ENCODE results near the gene PER2. TPM values are rescaled to one million over a fixed set of nuclear protein-coding genes. Genes with fewer than 3 reads are reported as not detected.
A peak's percentile ranks its signal among the peaks of the same experiment; 100 is the strongest.

The PER2 gene
- total and polyA plus RNA-seq, 10 of the 15 experiments (the other 5 are each of a cell fraction or from before 2014, with no cell fraction given): 1.5 to 15.1 (median 4.6) TPM

DNA sequence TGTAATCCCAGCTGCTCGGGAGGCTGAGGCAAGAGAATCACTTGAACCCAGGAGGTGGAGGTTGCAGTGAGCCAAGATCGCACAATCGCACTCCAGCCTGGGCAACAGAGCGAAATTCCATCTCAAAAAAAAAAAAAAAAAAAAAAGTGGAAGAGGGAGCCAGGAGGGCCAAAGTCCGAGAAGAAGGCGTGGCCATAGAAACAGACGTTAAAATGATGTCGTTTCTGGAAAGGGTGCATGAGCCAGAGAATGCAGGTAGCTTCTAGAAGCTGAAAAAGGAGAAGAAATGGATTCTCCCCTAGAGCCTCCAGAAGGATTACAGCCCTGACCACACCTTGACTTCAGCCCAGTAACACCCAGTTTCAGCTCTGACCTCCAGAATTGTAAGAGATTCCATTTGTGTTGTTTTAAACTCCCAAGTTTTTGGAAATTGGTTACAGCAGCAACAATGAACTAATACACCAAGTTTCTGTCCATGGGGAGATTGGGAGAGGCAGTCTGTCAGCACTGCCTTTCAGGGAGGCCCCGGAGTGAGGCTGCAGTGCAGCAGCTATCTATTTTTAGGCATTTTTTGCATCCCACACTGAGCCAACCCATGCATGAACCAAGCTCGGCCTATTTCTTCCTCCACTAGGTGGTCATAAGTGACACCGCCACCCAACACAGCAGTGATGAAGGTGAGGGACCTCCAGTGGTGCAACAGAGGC, 17.7 kb upstream of the PER2 start:
- ATAC-seq (no peak; the same call in 2 of the 3 replicates), FAIRE-seq (no peak), DNase-seq (ENCODE audit: low read depth, low spot score) (no peak)
- ChIA-PET RAD21 (ENCODE audit: unreplicated experiment) (interaction anchor here (0.8 to 1.4 kb wide), 2 partner anchors 18 to 43 kb away, joined by 3 read pairs; partner anchors contain the start of gene PER2), CTCF (no interaction called here), POLR2A (no interaction called here), SMC1A (ENCODE audit: uncharacterized antibody, unreplicated experiment) (no interaction called here)
- no peak overlapping the region for H3K27ac ChIP-seq (ENCODE audit: control insufficient read depth, insufficient read depth)
- peaks cover 4% of the 10 kb centered on the region for H3K4me1 ChIP-seq (ENCODE audit: control insufficient read depth, insufficient read depth, low read length)
- no peaks in the 10 kb centered on the region for H3K9me3 ChIP-seq (replicated peaks; ENCODE audit: control insufficient read depth, insufficient read depth, low read length)
- no peaks in the 10 kb centered on the region; a peak in 1 of 4 replicates for H3K27me3 ChIP-seq (replicated peaks in 1 of 2; ENCODE audit: control insufficient read depth in 2 of 2, insufficient read depth in 2 of 2, low read length in 1 of 2)
- H3K9ac ChIP-seq (ENCODE audit: control insufficient read depth, insufficient read depth, low read length): no peak overlapping the region
- H3K36me3 ChIP-seq (ENCODE audit: control insufficient read depth in 2 of 2, insufficient read depth in 2 of 2, low read length in 1 of 2): no peaks in the 10 kb centered on the region
- H3K79me2 ChIP-seq (ENCODE audit: control insufficient read depth, insufficient read depth, low read length): no peaks in the 10 kb centered on the region
- intact Hi-C loops (cut with micrococcal nuclease; ENCODE audit: unreplicated experiment) (no loop called here), in situ Hi-C loops (cut with MboI) (no loop called here)
- BruUV-seq (replicated peaks): no TSS peak
- H2AFZ ChIP-seq (ENCODE audit: control insufficient read depth, low read depth, low read length): 0 out of 2 replicates have a peak overlapping the region, but pooled peaks have one; percentile 17
- no peaks in the 10 kb centered on the region for H4K20me1 ChIP-seq (ENCODE audit: control insufficient read depth, insufficient read depth)
- H3K4me3 ChIP-seq: no peak overlapping the region
- H3K4me2 ChIP-seq (ENCODE audit: control insufficient read depth, insufficient read depth): peak overlapping the region; percentile 48
- 37% methylated on average over 9 of the region's 11 CpGs for WGBS (ENCODE audit: insufficient coverage, insufficient replicate concordance, low lambda C conversion rate, missing lambda C conversion rate)
- TF ChIP-seq RFX5 (IDR thresholded peaks at IDR 0.05; ENCODE audit: low read depth, low read length): no peak
- TF ChIP-seq TCF7 (IDR thresholded peaks at IDR 0.05; ENCODE audit: borderline replicate concordance): no peak
- TF ChIP-seq SUPT20H (IDR thresholded peaks at IDR 0.05; ENCODE audit: borderline replicate concordance, control insufficient read depth, low read depth, low read length): no peak

DNA sequence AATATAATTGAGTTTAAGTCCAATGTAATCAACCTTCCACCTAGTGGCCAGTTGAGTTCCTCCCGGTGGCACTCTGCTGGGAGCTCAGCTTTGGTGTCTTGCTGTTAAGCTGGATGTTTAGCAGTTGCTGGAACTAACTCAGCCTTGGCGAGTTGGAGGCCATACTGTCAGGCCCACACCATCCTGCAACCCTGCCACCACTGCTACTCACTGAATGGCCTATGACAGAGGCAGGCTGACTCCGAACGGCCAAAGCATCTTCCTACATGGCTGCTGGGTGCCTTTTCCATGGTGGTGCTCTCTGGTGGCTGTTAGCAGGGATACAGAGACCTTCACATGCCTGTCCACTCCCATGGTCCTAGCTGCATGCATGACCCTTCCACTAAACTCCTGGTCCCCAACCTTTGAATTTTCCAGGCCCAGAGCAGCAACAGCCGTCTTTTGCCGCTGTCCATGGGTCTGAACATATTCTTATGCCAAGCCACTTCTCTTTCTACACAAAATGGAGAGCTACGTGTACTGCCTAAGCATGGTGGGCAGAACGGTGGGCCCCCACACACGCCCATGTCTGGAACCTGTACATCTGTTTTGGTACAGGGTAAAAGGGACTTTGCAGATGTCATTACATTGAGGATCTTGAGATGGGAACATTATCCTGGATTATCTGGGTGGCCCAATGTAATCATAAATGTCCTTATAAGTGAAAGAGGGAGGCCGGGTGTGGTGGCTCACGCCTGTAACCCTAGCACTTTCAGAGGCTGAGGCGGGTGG, 16.9 kb upstream of the PER2 start:
- ChIA-PET RAD21 (ENCODE audit: unreplicated experiment) (interaction anchor here (1.4 kb wide), 1 partner anchor 42 kb away, joined by 3 read pairs; no protein-coding TSS in a partner anchor), SMC1A (ENCODE audit: uncharacterized antibody, unreplicated experiment) (interaction anchor here (1.4 kb wide), 1 partner anchor 42 kb away, joined by 3 read pairs; no protein-coding TSS in a partner anchor), CTCF (interaction anchor here (1.1 to 2.0 kb wide), 2 partner anchors 16 to 42 kb away, joined by 4 to 5 read pairs; no protein-coding TSS in a partner anchor), POLR2A (no interaction called here)
- 61% methylated on average over 12 of the region's 12 CpGs for WGBS (ENCODE audit: insufficient coverage, insufficient replicate concordance, low lambda C conversion rate, missing lambda C conversion rate)
- no peaks in the 10 kb centered on the region; a peak in 1 of 4 replicates for H3K27me3 ChIP-seq (replicated peaks in 1 of 2; ENCODE audit: control insufficient read depth in 2 of 2, insufficient read depth in 2 of 2, low read length in 1 of 2)
- H3K27ac ChIP-seq (ENCODE audit: control insufficient read depth, insufficient read depth): no peak overlapping the region
- no peak overlapping the region for H2AFZ ChIP-seq (ENCODE audit: control insufficient read depth, low read depth, low read length)
- peaks cover 4% of the 10 kb centered on the region for H3K4me1 ChIP-seq (ENCODE audit: control insufficient read depth, insufficient read depth, low read length)
- intact Hi-C loops (cut with micrococcal nuclease; ENCODE audit: unreplicated experiment) (no loop called here), in situ Hi-C loops (cut with MboI) (no loop called here)
- ATAC-seq: peak; percentile 62
- no peaks in the 10 kb centered on the region for H3K9me3 ChIP-seq (replicated peaks; ENCODE audit: control insufficient read depth, insufficient read depth, low read length)
- H3K9ac ChIP-seq (ENCODE audit: control insufficient read depth, insufficient read depth, low read length): no peak overlapping the region
- H3K4me2 ChIP-seq (ENCODE audit: control insufficient read depth, insufficient read depth): no peak overlapping the region
- no peak for DNase-seq (ENCODE audit: low read depth, low spot score)
- no peak overlapping the region for H3K4me3 ChIP-seq
- TF ChIP-seq, protein P1, sequence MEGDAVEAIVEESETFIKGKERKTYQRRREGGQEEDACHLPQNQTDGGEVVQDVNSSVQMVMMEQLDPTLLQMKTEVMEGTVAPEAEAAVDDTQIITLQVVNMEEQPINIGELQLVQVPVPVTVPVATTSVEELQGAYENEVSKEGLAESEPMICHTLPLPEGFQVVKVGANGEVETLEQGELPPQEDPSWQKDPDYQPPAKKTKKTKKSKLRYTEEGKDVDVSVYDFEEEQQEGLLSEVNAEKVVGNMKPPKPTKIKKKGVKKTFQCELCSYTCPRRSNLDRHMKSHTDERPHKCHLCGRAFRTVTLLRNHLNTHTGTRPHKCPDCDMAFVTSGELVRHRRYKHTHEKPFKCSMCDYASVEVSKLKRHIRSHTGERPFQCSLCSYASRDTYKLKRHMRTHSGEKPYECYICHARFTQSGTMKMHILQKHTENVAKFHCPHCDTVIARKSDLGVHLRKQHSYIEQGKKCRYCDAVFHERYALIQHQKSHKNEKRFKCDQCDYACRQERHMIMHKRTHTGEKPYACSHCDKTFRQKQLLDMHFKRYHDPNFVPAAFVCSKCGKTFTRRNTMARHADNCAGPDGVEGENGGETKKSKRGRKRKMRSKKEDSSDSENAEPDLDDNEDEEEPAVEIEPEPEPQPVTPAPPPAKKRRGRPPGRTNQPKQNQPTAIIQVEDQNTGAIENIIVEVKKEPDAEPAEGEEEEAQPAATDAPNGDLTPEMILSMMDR (IDR thresholded peaks at IDR 0.05 in 2 of 3, conservative IDR thresholded peaks at IDR 0.05 in 1 of 3; ENCODE audit: control insufficient read depth in 2 of 3, extremely low read depth in 1 of 3, insufficient read depth in 1 of 3, low read depth in 3 of 3, low read length in 3 of 3): peak; percentile 12 to 42 (median 31); a peak in 3 of 6 replicates
- TF ChIP-seq TARDBP (IDR thresholded peaks at IDR 0.05; ENCODE audit: borderline replicate concordance) (no peak), SMAD1 (IDR thresholded peaks at IDR 0.05; ENCODE audit: low read depth, partially characterized antibody) (no peak)
- no peak for FAIRE-seq
- no TSS peak for BruUV-seq (replicated peaks)
- no peaks in the 10 kb centered on the region for H3K36me3 ChIP-seq (ENCODE audit: control insufficient read depth in 2 of 2, insufficient read depth in 2 of 2, low read length in 1 of 2)
- H4K20me1 ChIP-seq (ENCODE audit: control insufficient read depth, insufficient read depth): no peaks in the 10 kb centered on the region
- H3K79me2 ChIP-seq (ENCODE audit: control insufficient read depth, insufficient read depth, low read length): no peaks in the 10 kb centered on the region

Data from GM12878 (cell line).